ENCODE results near the gene GBP4.
"Not testable (repeated sequence)": the region's sequence is repeated elsewhere in the genome, so short reads cannot be mapped to it uniquely, and the experiment has no call there.

The GBP4 gene, protein sequence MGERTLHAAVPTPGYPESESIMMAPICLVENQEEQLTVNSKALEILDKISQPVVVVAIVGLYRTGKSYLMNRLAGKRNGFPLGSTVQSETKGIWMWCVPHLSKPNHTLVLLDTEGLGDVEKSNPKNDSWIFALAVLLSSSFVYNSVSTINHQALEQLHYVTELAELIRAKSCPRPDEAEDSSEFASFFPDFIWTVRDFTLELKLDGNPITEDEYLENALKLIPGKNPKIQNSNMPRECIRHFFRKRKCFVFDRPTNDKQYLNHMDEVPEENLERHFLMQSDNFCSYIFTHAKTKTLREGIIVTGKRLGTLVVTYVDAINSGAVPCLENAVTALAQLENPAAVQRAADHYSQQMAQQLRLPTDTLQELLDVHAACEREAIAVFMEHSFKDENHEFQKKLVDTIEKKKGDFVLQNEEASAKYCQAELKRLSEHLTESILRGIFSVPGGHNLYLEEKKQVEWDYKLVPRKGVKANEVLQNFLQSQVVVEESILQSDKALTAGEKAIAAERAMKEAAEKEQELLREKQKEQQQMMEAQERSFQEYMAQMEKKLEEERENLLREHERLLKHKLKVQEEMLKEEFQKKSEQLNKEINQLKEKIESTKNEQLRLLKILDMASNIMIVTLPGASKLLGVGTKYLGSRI

DNA sequence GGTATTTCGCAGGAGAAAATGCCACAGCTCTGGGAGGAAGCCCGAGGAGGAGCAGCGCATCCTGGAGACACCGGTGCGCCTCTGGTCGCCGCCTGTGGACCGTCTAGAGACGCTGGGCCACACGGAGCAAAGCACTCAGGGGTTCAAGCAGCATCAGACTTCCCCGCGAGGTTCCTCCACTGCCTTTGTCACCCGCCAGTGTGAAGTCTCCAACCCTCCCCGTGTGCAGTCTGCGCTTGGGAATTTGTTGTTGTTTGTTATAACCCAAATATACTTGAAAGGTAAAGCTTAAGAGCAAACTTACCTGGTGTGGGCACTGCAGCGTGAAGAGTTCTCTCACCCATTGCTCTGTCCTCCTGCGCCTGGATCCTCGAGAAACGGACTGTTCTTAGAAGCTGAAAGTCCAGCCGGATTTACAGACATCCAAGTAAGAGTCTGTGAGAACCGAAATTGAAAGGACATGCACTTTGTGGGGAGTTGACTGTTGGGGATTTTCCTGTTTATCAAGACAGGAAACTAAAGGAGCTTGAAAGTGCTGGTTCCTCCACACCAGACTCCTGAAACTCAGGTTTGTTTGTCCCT lies at the start of gene GBP4:
GBP4 (minus strand) TSS at position 452 of the 582 bp plus-strand sequence; CDS start at position 344, 108 bp downstream.
- peak; percentile 6 for DNase-seq (ENCODE audit: low read depth, low spot score)

DNA sequence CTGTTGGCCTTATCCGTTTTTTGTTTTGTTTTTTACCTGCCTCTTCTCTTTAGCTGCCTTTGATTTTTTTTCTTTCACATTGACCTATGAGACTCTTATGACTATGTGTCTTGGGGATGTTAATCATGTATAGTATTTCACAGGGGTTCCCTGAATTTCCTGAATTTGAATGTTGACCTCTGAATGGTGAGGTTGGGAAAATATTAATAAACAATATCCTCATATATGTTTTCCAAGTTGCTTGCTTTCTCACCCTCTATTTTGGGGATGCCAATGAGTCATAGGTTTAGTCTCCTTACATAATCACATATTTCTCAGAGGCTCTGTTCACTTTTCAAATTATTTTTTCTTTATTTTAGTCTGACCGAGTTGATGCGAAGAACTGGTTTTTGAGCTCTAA lies 44.3 kb upstream of the GBP4 start:
- no peak for DNase-seq (ENCODE audit: low read depth, low spot score)

DNA sequence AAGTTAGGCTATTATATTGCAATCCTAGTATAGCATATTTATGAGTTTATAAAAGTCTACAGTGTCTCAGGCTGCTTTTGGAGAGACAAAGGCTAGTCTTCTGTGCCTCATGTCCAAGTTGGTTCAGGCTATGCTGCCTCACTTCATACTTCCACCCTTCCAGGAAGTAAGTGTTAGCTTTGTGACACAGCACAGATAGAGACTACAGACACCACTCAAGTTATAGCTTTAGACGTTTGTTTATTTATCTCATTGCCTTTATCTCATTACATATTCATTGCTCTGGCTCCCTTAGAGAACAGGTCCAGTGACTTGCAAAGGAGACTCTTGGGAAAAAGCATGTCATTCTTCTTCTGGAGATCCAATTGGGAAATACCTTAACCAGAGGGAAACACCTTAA lies 22.6 kb upstream of the GBP4 start:
- no peak for DNase-seq (ENCODE audit: low read depth, low spot score)

DNA sequence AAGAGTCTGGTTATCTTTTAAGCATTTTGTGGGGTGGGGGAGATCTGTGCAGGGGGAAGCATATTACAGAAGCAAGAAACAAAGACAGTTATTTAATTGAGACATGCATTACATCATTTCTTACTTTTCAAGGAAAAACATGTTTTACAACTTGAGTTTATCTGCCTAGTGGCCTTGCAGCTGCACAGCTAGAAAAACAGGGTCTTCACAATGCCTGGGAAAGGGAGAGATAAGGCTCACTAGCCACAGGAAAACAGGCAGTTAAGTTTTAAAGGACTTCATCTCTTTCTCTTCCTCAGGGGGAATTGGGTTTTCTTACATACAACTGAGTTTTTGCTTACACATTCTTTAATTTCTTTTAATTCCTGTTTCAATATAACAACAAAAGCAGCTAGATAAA lies 21.1 kb upstream of the GBP4 start:
- not testable (repeated sequence) for DNase-seq (ENCODE audit: low read depth, low spot score)

DNA sequence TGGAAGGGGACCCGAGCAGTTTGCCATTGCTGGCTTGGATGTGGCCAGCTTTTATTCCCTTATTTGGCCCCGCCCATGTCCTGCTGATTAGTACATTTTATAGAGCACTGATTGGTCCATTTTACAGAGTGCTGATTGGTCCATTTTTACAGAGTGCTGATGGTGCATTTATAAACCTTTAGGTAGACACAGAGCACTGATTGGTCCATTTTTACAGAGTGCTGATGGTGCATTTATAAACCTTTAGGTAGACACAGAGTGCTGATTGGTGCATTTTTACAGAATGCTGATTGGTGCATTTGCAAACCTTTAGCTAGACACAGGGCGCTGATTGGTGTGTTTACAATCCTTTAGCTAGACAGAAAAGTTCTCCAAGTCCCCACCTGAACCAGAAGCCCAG lies 20.2 kb upstream of the GBP4 start:
- DNase-seq (ENCODE audit: low read depth, low spot score), result not testable (repeated sequence)

DNA sequence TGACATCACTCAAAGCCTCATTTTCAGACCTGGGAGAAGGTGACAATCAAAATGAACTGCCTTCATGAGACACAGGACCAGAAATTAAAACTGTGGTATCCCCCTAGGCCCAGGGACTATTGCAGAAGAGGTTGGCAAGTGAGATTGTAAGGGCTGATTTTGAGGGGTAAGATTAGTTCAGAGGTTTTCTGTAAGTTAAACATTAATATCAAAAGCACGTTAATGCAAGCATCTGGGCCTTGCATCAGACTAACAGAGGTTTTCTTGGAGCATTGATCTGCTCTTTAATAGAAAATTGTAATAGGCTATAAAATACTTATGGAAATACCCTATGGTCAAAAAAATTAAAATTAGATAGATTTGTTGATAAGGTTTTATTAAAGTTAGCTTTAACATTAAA lies 14.6 kb upstream of the GBP4 start:
- DNase-seq (ENCODE audit: low read depth, low spot score), result no peak

DNA sequence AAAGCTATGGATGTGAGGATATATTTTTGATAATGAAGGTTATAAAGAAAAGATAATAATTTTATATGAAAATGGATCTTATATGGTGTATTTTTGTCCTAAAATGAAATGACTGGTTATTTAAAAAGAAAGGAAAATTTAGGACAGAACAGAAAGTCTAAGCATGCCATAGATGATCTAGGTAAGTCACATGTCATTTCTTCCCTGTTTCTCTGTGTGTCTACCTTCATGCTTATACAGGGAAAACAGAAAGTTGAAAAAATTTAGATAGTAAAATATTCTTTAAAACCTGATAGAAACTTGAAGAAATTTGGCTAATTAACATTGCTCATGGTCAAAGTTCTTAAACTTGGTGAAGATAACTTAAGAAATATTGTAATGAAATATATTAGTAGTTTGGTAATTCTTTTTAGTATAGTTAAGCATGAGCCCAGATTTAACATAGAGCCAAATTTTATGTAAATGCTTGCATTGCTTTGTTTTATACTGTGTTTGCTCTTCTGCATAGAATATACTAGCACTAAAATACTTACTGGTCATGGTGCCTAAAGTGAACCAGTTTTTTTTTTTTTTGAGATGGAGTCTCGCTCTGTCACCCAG lies 12.4 kb upstream of the GBP4 start:
- no peak for DNase-seq (ENCODE audit: low read depth, low spot score)

DNA sequence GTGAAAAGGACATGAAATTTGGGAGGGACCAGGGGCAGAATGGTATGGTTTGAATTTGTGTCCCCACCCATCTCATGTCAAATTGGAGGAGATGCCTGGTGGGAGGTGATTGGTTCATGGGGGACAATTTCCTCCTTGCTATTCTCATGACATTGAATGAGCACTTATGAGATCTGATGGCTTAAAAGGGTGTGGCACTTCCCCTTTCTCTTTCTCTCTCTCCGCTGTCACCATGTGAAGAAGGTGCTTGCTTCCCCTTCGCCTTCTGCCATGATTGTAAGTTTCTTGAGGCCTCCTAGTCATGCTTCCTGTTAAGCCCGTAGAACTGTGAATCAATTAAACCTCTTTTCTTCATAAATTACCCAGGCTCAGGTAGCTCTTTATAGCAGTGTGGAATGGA lies 7.6 kb upstream of the GBP4 start:
- DNase-seq (ENCODE audit: low read depth, low spot score), result no peak

DNA sequence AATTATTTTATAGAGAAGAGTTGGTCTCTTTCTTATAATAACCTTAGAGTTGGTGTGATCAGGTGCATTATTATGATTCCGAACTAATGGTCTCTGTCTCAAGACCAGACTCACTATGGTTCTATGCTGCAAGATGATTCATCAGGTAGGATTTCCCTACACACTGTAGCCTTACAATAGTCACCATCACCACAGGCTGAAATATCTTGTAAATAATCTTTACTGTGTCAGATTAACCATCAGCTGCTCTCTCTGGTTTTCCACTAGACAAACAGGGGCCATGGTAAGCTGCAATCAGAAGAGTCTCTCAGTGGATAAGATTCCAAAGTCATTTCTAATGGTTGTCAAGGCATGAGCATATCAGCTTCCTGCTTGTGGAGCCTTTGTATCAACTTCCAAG lies 4.4 kb upstream of the GBP4 start:
- DNase-seq (ENCODE audit: low read depth, low spot score), result no peak

DNA sequence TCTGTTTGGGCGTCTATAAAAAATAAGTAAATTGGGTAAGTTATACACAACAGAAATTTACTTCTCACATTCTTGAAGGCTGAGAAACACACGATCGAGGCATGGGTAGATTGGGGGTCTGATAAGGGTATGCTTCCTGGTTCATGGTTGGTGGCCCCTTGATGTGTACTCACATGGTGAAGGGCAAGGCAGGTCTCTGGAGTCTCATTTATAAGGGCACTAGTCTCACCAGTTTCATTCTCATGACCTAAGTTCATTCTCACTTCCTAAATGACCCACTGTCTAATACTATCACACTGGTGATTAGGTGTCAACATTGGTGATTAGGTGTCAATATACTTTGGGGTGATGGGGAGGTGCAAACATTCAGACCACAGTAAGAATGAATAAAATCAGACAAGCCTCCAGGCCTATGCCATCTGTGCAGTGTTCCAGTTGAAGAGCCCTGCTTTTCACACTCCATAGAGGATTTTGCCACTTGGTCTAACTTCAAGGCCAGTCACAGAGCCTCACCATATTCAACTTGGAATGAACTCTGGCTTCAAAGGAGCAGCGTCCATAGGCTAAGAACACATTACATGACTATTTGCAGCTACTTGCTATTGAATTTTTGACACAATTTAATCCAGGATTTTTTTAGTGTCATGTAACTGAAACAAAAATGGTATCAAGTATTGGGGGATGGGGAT lies 2.5 kb upstream of the GBP4 start:
- DNase-seq (ENCODE audit: low read depth, low spot score), result no peak

DNA sequence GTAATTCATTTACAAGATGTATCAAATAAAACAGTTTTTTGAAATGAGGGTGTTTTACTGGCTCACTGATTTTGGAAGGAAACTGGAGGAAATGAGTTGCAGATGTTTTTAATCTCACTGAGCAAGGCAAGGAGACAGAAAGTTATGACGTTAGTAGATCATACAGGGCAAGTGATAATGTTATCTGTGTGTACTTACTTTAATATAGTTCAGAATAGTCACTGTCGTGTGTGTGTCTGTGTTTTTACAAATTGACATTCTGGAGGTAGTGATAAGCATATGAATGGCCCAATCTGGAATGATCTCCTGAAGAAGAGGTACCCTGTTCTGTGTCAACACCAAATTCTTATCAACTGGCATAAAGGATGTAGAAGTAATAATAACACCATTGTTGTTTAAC lies 1.9 kb upstream of the GBP4 start:
- no peak for DNase-seq (ENCODE audit: low read depth, low spot score)

DNA sequence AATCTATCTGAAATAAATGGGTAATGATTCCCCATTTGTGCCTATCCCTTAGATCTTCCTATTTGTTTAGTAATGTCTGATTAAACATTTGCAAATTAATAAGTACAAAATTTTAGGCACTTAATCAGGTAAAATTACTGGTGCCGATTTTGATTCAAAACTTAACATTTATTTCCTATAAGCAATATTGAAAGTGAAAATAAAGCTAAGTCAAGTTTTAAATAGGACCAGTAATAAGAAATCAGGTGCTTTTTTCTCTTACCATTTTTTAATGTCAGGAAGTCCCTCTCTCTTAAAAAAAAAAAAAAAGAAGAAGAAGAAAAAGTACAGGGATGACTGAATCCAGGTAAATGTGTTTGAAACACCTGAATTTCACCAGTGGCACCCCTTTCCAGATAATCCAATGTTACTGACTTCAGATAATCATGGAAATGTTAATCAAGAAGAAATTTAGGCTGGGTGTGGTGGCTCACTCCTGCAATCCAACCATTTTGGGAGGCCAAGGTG lies 836 bp upstream of the GBP4 start:
- no peak for DNase-seq (ENCODE audit: low read depth, low spot score)

DNA sequence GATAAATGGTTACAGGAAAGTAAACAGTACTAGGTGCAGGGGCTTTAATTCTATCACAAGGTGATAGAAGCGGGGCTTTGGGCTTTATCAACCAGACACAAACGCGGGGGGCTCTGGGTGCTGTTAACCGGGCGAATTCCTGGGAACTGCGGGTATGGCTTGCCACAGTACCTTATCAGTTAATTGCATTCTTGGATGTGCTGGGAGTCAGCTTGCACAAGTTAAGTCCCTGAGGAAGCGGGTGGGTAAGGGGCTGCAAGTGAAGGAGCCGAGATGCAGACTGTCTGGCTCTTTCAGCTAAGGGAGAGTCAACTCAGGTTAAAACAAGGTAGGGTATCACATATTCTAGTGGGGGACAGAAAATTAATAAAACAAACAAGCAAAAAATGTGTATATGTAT lies 661 bp downstream of the GBP4 start:
- no peak for DNase-seq (ENCODE audit: low read depth, low spot score)

DNA sequence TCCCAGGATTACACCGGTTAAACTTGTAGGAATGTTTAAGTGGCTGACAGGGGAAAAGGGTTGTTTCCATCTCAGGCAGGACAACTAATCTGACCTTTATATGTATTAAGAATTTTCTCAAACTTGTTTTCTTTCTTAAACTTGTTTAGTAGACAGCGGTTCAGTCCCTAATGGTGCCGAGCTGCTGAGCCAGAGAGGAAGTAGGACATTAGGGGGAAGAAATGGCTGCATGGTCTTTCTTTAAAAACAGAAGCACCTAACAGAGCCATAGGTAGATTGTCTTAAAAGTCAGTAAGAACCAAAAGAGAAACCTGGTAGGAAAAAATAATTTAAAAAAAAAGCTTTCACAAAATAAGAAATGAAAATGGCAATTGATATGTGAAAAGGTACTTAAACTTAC lies 3.3 kb downstream of the GBP4 start:
- DNase-seq (ENCODE audit: low read depth, low spot score), result no peak

DNA sequence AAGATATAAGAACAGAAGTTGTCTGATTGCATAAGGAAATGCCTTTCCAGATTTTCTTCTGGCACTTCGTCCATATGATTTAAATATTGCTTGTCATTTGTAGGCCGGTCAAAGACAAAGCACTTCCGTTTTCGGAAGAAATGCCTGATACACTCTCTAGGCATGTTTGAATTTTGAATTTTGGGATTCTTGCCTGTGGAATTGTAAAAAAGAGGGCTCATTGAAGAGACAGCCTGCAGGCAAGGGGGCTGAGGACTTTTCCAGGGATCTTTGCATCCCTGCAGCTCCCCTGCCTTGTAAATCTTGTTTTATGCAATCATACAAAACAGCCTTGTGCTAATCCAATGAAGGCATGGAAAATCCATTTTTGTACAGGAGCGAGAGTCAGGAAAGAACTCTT lies 7.4 kb downstream of the GBP4 start:
- no peak for DNase-seq (ENCODE audit: low read depth, low spot score)

DNA sequence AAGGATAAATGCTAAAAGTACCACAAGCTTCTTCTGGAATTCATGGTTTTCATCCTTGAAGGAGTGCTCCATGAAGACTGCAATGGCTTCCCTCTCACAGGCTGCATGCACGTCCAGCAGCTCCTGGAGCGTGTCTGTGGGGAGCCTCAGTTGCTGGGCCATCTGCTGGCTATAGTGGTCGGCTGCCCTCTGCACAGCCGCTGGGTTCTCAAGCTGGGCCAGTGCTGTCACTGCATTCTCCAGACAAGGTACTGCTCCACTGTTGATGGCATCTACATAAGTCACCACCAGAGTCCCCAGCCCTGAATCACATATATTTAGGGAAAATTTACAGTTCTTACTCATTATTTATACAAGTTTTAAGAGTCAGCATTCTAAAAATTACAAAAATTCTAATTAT lies 8.7 kb downstream of the GBP4 start:
- no peak for DNase-seq (ENCODE audit: low read depth, low spot score)

DNA sequence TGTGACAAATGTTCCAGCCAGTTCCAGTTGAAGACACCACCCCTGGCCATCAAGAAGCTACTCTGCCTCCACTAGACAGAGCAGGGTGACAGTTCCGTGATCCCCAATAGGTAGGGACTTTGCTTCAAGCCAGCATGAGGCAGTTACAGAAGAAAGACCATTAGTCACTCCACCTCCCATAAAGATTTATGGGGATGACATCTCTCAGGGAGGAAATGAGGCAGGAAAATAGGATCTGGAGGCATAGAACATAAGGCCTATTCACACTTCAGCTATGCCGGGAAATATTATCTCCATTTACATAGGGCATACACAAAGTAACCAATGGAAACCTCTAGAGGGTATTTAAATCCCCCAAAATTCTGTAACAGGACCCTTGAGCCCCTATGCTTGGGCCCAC lies 19.4 kb downstream of the GBP4 start:
- DNase-seq (ENCODE audit: low read depth, low spot score), result no peak

DNA sequence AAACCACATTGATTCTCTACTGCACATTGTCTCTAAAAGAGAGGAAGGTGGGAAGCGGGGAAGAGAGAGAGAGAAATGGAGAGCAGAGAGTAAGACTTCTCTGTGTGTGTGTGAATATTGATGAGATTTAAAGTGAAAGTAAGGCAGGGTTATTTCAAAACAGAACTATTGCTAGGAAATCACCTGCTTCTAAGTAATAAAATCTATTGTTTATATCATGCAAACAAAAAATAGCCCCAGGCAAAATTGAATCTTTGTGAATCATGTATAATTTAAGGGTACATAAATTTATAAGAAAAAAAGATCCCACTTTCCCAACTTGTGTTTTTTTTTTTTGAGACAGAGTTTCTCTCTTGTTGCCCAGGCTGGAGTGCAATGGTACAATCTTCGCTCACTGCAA lies 21.8 kb downstream of the GBP4 start:
- DNase-seq (ENCODE audit: low read depth, low spot score), result no peak

DNA sequence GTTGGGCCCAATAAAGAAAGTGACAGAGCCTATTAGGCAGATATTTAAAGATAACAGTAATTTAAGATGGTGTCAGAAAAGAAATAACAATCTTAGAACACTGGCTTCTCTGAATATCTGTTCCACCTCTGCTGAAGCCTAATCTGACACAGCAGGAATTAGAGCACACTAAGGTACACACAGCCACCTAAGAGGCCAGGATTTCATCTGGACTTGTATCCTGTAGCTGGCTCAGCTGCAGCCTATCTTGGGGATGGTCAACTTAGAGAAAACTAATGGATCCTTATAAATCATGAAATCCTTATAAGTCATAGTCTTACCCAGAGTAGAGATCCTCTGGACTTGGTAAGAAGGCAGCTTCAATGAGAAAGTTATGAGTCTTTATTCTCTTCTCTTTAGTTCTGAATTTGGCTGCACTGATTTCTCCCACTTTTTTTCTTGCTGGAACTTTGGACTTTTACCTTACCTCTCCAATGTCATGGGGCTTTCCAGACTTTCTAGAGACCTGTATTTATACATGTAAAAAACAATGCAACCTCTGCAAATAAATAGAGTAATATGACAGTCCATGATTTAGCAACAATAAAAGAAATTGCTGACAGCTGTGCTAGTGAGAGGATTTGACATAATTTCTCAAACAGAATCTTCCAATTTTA lies 23.0 kb downstream of the GBP4 start, which contains the start of gene GBP7:
GBP7 (minus strand) TSS at position 403 of the 656 bp plus-strand sequence. CDS start 4,068 bp downstream, outside the sequence.
- DNase-seq (ENCODE audit: low read depth, low spot score), result no peak

DNA sequence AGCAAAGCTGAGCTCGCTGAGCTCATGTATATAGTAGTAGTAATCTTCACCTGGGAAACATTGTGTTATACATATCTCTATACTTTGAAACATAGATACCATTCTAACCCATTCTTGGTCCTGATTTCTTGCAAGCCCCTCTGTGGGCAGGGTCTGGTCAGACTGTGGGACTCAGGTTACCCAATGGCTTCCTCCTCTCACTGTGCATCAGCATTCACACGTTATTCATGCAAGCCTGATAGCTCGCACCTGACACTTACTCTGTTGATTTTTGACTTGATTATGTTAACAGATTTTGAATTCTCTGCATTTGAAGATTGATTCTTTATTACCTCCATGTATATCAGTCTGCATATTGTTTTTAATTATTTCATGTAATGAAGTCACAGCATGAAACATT lies 24.3 kb downstream of the GBP4 start:
- no peak for DNase-seq (ENCODE audit: low read depth, low spot score)

DNA sequence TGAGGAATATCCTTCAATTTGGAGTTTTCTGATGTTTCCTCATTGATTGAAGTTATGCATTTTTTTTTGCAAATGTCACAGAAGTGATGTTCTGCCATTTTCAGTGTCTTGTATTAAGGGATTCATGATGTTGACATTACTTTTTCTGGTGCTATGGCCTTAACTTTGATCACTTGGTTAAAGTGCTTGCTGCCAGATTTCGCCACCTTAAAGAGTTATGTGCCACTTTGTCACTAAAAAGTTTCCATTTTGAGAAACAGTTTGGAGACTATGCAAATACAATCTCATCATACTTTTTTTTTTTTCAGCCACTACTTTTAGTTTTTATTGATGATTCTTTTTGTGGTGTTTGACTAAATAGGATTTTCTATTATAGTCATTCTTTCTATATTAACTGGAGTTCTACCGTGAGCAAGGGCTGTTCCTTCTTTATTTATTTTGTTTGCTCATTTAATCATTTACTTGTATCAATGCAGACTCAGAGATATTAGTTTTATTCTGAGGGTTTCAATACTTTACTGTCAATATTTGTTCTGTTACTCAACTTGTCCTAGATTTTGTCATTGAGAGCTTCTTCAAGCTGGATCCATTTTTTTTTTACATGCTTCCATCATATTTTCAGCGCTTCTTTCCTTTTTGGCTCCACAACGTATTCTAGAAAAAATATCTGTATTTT lies 26.1 kb downstream of the GBP4 start:
- no peak for DNase-seq (ENCODE audit: low read depth, low spot score)

Data from activated CD4-positive, CD25-positive, alpha-beta regulatory T cell treated with anti-CD3 and anti-CD28 coated beads, Interleukin-2, amount 50 U/mL, for 16 hours (primary cell).